DOHH2 (cell line): Measurements from ENCODE around the gene MDP1.

Experiments used
- H3F3A ChIP-seq: fragments of 200-600 bp; sonication (generic), shearing (Covaris generic); 2 replicates; pipeline ENCODE4 v1.6.0; 2016; ENCODE audit warnings: antibody characterized with exemption, mild to moderate bottlenecking; ENCODE audit not compliant: control insufficient read depth, insufficient read depth
- H3K27ac ChIP-seq: fragments of 200-600 bp; sonication (generic); 2 replicates; pipeline ENCODE4 v1.5.1; 2014; ENCODE audit warnings: low read depth, mild to moderate bottlenecking, low read length, moderate library complexity
- H3K27me3 ChIP-seq: fragments of 200-600 bp; sonication (generic); 2 replicates; pipeline ENCODE4 v1.6.1; 2014; ENCODE audit warnings: mild to moderate bottlenecking, low read length, mixed read lengths; ENCODE audit not compliant: control insufficient read depth
- H3K36me3 ChIP-seq: fragments of 200-600 bp; sonication (generic); 2 replicates; pipeline ENCODE4 v1.6.1; 2014; ENCODE audit warnings: mild to moderate bottlenecking, low read length, moderate library complexity, mixed read lengths; ENCODE audit not compliant: control insufficient read depth
- H3K4me1 ChIP-seq: fragments of 200-600 bp; sonication (generic); 2 replicates; pipeline ENCODE4 v1.6.1; 2014; ENCODE audit warnings: mild to moderate bottlenecking, low read length, mixed read lengths; ENCODE audit not compliant: control insufficient read depth
- H3K4me2 ChIP-seq: fragments of 200-600 bp; sonication (generic); 2 replicates; pipeline ENCODE4 v1.6.0; 2014; ENCODE audit warnings: mild to moderate bottlenecking, low read length, moderate library complexity
- H3K4me3 ChIP-seq: fragments of 200-600 bp; sonication (generic); 2 replicates; pipeline ENCODE4 v1.5.1; 2014; ENCODE audit warnings: mild to moderate bottlenecking, low read length, mixed read lengths
- H3K79me2 ChIP-seq: fragments of 200-600 bp; sonication (generic); 2 replicates; pipeline ENCODE4 v1.6.1; 2014; ENCODE audit warnings: mild to moderate bottlenecking, low read length, mixed read lengths; ENCODE audit not compliant: control insufficient read depth
- H3K9me2 ChIP-seq: fragments of 200-600 bp; sonication (generic); replicated peaks from 2 replicates; pipeline ENCODE4 v1.6.1; 2014; ENCODE audit warnings: mild to moderate bottlenecking, low read length, mixed read lengths; ENCODE audit not compliant: control insufficient read depth
- H3K9me3 ChIP-seq: fragments of 200-600 bp; sonication (generic); 2 replicates; pipeline ENCODE4 v1.6.1; 2014; ENCODE audit warnings: antibody characterized with exemption, low read length, mixed read lengths; ENCODE audit not compliant: control insufficient read depth, insufficient read depth
- H4K20me1 ChIP-seq: fragments of 200-600 bp; sonication (generic); 2 replicates; pipeline ENCODE4 v1.6.0; 2014; ENCODE audit warnings: low read depth, mild to moderate bottlenecking, antibody characterized with exemption, low read length, moderate library complexity; ENCODE audit not compliant: control insufficient read depth, insufficient read depth
- EZH2phosphoT487 ChIP-seq: fragments of 200-600 bp; sonication (generic); IDR thresholded peaks from 2 replicates; pipeline ENCODE4 v1.6.1; 2017; ENCODE audit warnings: borderline replicate concordance, mild to moderate bottlenecking, antibody characterized with exemption, low read length, moderate library complexity, mixed read lengths
- TF ChIP-seq, protein P1 (sequence below): fragments of 200-600 bp; sonication (generic); IDR thresholded peaks from one replicate; pipeline ENCODE4 v1.5.1; 2014; ENCODE audit warnings: antibody characterized with exemption, mild to moderate bottlenecking, low read depth, low read length; ENCODE audit not compliant: poor library complexity, severe bottlenecking

MDP1 gene

DNA sequence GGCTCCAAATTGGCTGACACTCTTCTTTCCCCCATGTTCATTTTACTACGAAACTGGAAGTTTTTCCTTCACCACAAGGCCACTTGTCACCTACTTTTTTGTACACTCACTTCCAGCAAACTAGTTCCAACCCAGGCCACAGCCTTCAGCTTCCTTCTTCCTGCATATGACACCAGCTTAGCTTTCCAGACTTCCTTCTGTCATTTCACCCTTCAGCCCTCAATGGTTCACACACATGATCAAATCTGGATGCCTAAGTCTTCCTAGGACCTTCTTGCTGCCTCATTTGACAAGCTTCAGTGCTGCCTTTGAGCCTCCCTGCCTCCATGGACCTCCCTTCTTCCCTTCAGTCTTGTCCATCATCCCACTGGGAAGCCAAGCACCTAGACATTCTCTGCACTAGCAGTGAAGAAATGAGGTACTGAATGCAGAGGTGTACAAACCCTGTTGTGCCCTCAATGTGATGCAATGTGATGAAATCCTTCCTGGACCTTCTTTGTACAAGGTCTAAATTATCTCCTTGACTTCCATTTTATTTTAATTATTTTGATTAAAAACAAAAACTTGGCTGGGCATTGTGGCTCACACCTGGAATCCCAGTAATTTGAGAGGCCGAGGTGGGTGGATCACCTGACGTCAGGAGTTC, 48.3 kb downstream of the MDP1 start:
- Histone ChIP-seq H3K9me3 (no peaks in the 10 kb centered on the region), H3K4me2 (no peak overlapping the region), H3F3A (peaks cover 3% of the 10 kb centered on the region; the same call in 1 of the 2 replicates), H3K27ac (no peak overlapping the region), H3K4me1 (peaks cover 21% of the 10 kb centered on the region), H3K79me2 (no peaks in the 10 kb centered on the region; the same call in 1 of the 2 replicates), H3K9me2 (no peaks in the 10 kb centered on the region), H4K20me1 (no peaks in the 10 kb centered on the region), H3K4me3 (no peak overlapping the region), H3K27me3 (no peaks in the 10 kb centered on the region), H3K36me3 (peaks cover 32% of the 10 kb centered on the region)
- TF ChIP-seq EZH2phosphoT487 = no peak
- TF ChIP-seq, protein P1, sequence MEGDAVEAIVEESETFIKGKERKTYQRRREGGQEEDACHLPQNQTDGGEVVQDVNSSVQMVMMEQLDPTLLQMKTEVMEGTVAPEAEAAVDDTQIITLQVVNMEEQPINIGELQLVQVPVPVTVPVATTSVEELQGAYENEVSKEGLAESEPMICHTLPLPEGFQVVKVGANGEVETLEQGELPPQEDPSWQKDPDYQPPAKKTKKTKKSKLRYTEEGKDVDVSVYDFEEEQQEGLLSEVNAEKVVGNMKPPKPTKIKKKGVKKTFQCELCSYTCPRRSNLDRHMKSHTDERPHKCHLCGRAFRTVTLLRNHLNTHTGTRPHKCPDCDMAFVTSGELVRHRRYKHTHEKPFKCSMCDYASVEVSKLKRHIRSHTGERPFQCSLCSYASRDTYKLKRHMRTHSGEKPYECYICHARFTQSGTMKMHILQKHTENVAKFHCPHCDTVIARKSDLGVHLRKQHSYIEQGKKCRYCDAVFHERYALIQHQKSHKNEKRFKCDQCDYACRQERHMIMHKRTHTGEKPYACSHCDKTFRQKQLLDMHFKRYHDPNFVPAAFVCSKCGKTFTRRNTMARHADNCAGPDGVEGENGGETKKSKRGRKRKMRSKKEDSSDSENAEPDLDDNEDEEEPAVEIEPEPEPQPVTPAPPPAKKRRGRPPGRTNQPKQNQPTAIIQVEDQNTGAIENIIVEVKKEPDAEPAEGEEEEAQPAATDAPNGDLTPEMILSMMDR = no peak

- Histone ChIP-seq H3K27ac (no peak overlapping the region), H3K9me2 (no peaks in the 10 kb centered on the region), H4K20me1 (no peaks in the 10 kb centered on the region), H3K27me3 (no peaks in the 10 kb centered on the region), H3K4me2 (no peak overlapping the region), H3F3A (peaks cover 3% of the 10 kb centered on the region; the same call in 1 of the 2 replicates), H3K4me1 (peaks cover 16% of the 10 kb centered on the region), H3K79me2 (peaks cover 7% of the 10 kb centered on the region), H3K4me3 (no peak overlapping the region), H3K36me3 (peaks cover 37% of the 10 kb centered on the region), H3K9me3 (no peaks in the 10 kb centered on the region)
- TF ChIP-seq, protein P1 = no peak
- TF ChIP-seq EZH2phosphoT487 = no peak
Observed at GRCh38 chr14:24165785-24166184, 50.1 kb downstream of the MDP1 start.

GRCh38 chr14:24164518-24164991, 51.3 kb downstream of the MDP1 start:
- Histone ChIP-seq H3K79me2 (peaks cover 7% of the 10 kb centered on the region), H3F3A (0 out of 2 replicates have a peak, but pooled peaks cover 3% of the 10 kb centered on the region), H3K4me2 (no peak overlapping the region), H3K4me3 (no peak overlapping the region), H3K4me1 (peaks cover 17% of the 10 kb centered on the region), H3K36me3 (peaks cover 45% of the 10 kb centered on the region), H4K20me1 (no peaks in the 10 kb centered on the region), H3K27me3 (no peaks in the 10 kb centered on the region), H3K9me3 (no peaks in the 10 kb centered on the region), H3K9me2 (no peaks in the 10 kb centered on the region), H3K27ac (no peak overlapping the region)
- TF ChIP-seq, protein P1 = no peak
- no peak for TF ChIP-seq EZH2phosphoT487
